ENCODE data around the gene CELF1.

DNA sequence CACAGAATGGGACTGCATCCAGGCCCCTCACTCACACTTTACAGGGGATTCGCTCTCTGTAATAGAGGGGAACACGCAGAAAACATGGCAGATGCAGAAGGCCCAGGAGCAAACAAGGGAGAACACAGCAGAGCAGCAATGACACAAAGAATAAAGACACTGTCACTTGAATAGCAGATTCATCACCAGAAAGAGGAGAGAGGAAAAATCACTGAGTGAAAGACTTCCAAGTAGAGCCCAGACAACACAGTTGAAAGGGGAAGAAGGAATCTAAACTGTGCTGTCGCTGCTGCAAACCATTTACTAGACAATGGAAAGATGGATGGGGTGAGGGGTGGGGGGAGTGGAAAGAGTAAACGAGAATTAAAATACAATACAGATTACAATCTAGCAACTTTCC, 75.2 kb downstream of the CELF1 start:
- TF ChIP-seq, protein P1, sequence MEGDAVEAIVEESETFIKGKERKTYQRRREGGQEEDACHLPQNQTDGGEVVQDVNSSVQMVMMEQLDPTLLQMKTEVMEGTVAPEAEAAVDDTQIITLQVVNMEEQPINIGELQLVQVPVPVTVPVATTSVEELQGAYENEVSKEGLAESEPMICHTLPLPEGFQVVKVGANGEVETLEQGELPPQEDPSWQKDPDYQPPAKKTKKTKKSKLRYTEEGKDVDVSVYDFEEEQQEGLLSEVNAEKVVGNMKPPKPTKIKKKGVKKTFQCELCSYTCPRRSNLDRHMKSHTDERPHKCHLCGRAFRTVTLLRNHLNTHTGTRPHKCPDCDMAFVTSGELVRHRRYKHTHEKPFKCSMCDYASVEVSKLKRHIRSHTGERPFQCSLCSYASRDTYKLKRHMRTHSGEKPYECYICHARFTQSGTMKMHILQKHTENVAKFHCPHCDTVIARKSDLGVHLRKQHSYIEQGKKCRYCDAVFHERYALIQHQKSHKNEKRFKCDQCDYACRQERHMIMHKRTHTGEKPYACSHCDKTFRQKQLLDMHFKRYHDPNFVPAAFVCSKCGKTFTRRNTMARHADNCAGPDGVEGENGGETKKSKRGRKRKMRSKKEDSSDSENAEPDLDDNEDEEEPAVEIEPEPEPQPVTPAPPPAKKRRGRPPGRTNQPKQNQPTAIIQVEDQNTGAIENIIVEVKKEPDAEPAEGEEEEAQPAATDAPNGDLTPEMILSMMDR (IDR thresholded peaks at IDR 0.05 in 2 of 3, conservative IDR thresholded peaks at IDR 0.05 in 1 of 3; ENCODE audit: control insufficient read depth in 2 of 3, extremely low read depth in 1 of 3, insufficient read depth in 1 of 3, low read depth in 3 of 3, low read length in 3 of 3): no peak
- TF ChIP-seq, protein P2, sequence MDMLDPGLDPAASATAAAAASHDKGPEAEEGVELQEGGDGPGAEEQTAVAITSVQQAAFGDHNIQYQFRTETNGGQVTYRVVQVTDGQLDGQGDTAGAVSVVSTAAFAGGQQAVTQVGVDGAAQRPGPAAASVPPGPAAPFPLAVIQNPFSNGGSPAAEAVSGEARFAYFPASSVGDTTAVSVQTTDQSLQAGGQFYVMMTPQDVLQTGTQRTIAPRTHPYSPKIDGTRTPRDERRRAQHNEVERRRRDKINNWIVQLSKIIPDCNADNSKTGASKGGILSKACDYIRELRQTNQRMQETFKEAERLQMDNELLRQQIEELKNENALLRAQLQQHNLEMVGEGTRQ (IDR thresholded peaks at IDR 0.05; ENCODE audit: borderline replicate concordance, low read depth, low read length): no peak
- TF ChIP-seq POLR2A (IDR thresholded peaks at IDR 0.05; ENCODE audit: low read depth, low read length): no peak
